K562 (cell line): ENCODE data around the gene PRR15L. TPM values are rescaled to one million over a fixed set of nuclear protein-coding genes. Genes with fewer than 3 reads are reported as not detected.

Experiments used
- ATAC-seq: fragments of 200-7000 bp; cut with Tn5 transposase; 3 replicates; pipeline ENCODE4 v1.9.1; 2020; ENCODE audit warnings: moderate library complexity
- BruUV-seq: library from RNA; stranded (reverse); fragments of 400-500 nt; replicated peaks from 2 replicates; lab custom pipeline; 2021; lab: Mats Ljungman, UMichigan
- CTCF ChIA-PET: fragments of 300-600 bp; formaldehyde crosslinking; extraction: SDS; loops from one replicate; lab custom pipeline; 2021; ENCODE audit warnings: low intra/inter-chr PET ratio; lab: Yijun Ruan, JAX
- POLR2A ChIA-PET: fragments of 300-600, 350-650 bp; sonication (Branson Sonifier 250); formaldehyde crosslinking; extraction: SDS; loops from one replicate; lab custom pipeline; 2021; ENCODE audit warnings: antibody characterized with exemption, inconsistent platforms; lab: Yijun Ruan, JAX
- DNase-seq, 4 experiments: peaks; one replicate each; pipeline versions ENCODE4 v3.0.0 to v3.0.0-alpha.2; 2011 to 2018; ENCODE audit warnings: low spot score in 3 of 4, mixed read lengths in 3 of 4; ENCODE audit errors: extremely low read depth in 1 of 4
- FAIRE-seq: peaks from 2 replicates; lab custom pipeline; 2011; peaks lifted over from hg19 to GRCh38; lab: Jason Lieb, UNC
- H2AFZ ChIP-seq: 2 replicates; pipeline ENCODE4 v1.6.0; 2011; ENCODE audit warnings: low read depth, low read length, control low read depth, inconsistent platforms
- H3K27ac ChIP-seq: fragments of 200-600 bp; 3 replicates; pipeline ENCODE4 v1.8.0; 2011; ENCODE audit warnings: low read depth, mild to moderate bottlenecking, control low read depth, inconsistent platforms, low read length, moderate library complexity, mixed read lengths; ENCODE audit errors: extremely low read depth
- H3K27me3 ChIP-seq, 2 experiments: fragments of 300-600 bp in 1 of 2; 2 replicates in 1 of 2; 3 replicates in 1 of 2; pipeline versions ENCODE4 v1.6.0 to v1.8.0; 2011; ENCODE audit warnings: inconsistent platforms in 2 of 2, low read length in 2 of 2, mild to moderate bottlenecking in 1 of 2, mixed read lengths in 1 of 2, moderate library complexity in 1 of 2; ENCODE audit not compliant: control insufficient read depth in 2 of 2, insufficient read depth in 2 of 2
- H3K36me3 ChIP-seq: fragments of 300-600 bp; 3 replicates; pipeline ENCODE4 v1.8.0; 2011; ENCODE audit warnings: mild to moderate bottlenecking, low read length, inconsistent platforms; ENCODE audit not compliant: control insufficient read depth, insufficient read depth
- H3K4me1 ChIP-seq, 2 experiments: fragments of 200-600 bp in 1 of 2; replicated peaks in 1 of 2; 2 replicates in 1 of 2; 3 replicates in 1 of 2; pipeline versions ENCODE4 v1.5.1 to v1.8.0; 2011; ENCODE audit warnings: inconsistent platforms in 2 of 2, low read length in 2 of 2, mild to moderate bottlenecking in 1 of 2, mixed read lengths in 1 of 2, moderate library complexity in 1 of 2; ENCODE audit not compliant: control insufficient read depth in 2 of 2, insufficient read depth in 2 of 2
- H3K4me2 ChIP-seq: 2 replicates; pipeline ENCODE4 v1.6.1; 2011; ENCODE audit warnings: low read length, control low read depth, inconsistent platforms, mixed read lengths; ENCODE audit not compliant: insufficient read depth
- H3K4me3 ChIP-seq: fragments of 200-600 bp; sonication (generic), shearing (Covaris generic); 2 replicates; pipeline ENCODE4 v1.5.1; 2016; ENCODE audit warnings: control low read depth, inconsistent platforms
- H3K79me2 ChIP-seq: fragments of 200-600 bp; 3 replicates; pipeline ENCODE4 v1.8.0; 2011; ENCODE audit warnings: low read length, inconsistent platforms; ENCODE audit not compliant: control insufficient read depth, insufficient read depth
- H3K9ac ChIP-seq, 2 experiments: 2 replicates each; pipeline versions ENCODE4 v1.6.0 to v1.6.1; 2011; ENCODE audit warnings: low read depth in 2 of 2, low read length in 2 of 2, control low read depth in 1 of 2, inconsistent platforms in 1 of 2, mild to moderate bottlenecking in 1 of 2, mixed read lengths in 1 of 2; ENCODE audit not compliant: insufficient read depth in 1 of 2
- H3K9me1 ChIP-seq: one replicate; pipeline ENCODE4 v1.6.0; 2011; ENCODE audit warnings: inconsistent platforms, mild to moderate bottlenecking, low read length, moderate library complexity; ENCODE audit not compliant: control insufficient read depth, insufficient read depth
- H3K9me3 ChIP-seq: replicated peaks from 2 replicates; pipeline ENCODE4 v1.5.1; 2011; ENCODE audit warnings: low read depth, low read length, inconsistent platforms; ENCODE audit not compliant: control insufficient read depth, insufficient read depth
- H4K20me1 ChIP-seq: replicated peaks from 2 replicates; pipeline ENCODE4 v1.6.1; 2011; ENCODE audit warnings: low read length, inconsistent platforms, mixed read lengths; ENCODE audit not compliant: control insufficient read depth, insufficient read depth
- RAD51 ChIP-seq: fragments of 450-650 bp; IDR thresholded peaks from 2 replicates; pipeline ENCODE4 v1.7.1; 2016; ENCODE audit warnings: low read depth, mild to moderate bottlenecking, borderline replicate concordance
- SIRT6 ChIP-seq: IDR thresholded peaks from one replicate; pipeline ENCODE4 v1.6.1; 2012; ENCODE audit warnings: low read depth, mild to moderate bottlenecking, control low read depth, inconsistent platforms, low read length, moderate library complexity
- TEAD2 ChIP-seq: fragments of 450-650 bp; IDR thresholded peaks from 2 replicates; pipeline ENCODE4 v1.6.1; 2016; ENCODE audit warnings: missing genetic modification characterization, control low read depth, missing compliant biosample characterization
- TFE3 ChIP-seq: fragments of 450-650 bp; formaldehyde crosslinking; IDR thresholded peaks from 2 replicates; pipeline ENCODE4 v1.4.0; 2020; ENCODE audit warnings: mild to moderate bottlenecking, mixed read lengths
- ZNF239 ChIP-seq: fragments of 250-450 bp; sonication (Bioruptor Pico); IDR thresholded peaks from 2 replicates; pipeline ENCODE4 v1.4.0; 2020; ENCODE audit warnings: mild to moderate bottlenecking
- WGBS: fragments of 100-300 bp; shearing (Covaris generic); methylation state at CpG from one replicate; pipeline ENCODE4 v1.1.6; 2016; ENCODE audit warnings: low coverage, mixed read lengths; ENCODE audit not compliant: insufficient coverage; ENCODE audit errors: missing lambda C conversion rate; 5-methylcytosine and 5-hydroxymethylcytosine counted together
- in situ Hi-C: fragments of 300-500 bp; cut with MboI; formaldehyde crosslinking; loops from 4 replicates; pipeline ENCODE4 v1.15.0; 2018; ENCODE audit warnings: inconsistent platforms, mixed read lengths
- intact Hi-C: fragments of 100-400 bp; cut with micrococcal nuclease; formaldehyde crosslinking; loops from 2 replicates; pipeline ENCODE4 v1.14.2; 2022
- polyA plus RNA-seq, 8 experiments: library from polyadenylated mRNA; depleted of rRNA in 4 of 8; stranded (reverse) in 5 of 8; unstranded in 3 of 8; fragments of >200 nt; fragmentation: Nextera tagmentation in 2 of 8; fragmentation: Illumina TruSeq in 1 of 8; extraction: Ambion mirVana in 2 of 8; extraction: Trizol in 1 of 8; gene quantifications; 2 replicates each; pipeline versions ENCODE4 v1.2.1 to v1.2.3, GENCODE V29; 2011 to 2014; ENCODE audit warnings: inconsistent platforms in 1 of 8, missing spikeins in 1 of 8
- total RNA-seq, 7 experiments: library from RNA; depleted of rRNA in 6 of 7; stranded (reverse); fragments of >200 nt in 6 of 7; fragmentation: Illumina TruSeq in 2 of 7; extraction: Trizol in 2 of 7; gene quantifications; 2 replicates each; pipeline versions ENCODE4 v1.2.1 to v1.2.3, GENCODE V29; 2011 to 2021; ENCODE audit warnings: low replicate concordance in 1 of 7
- TF ChIP-seq, protein P1 (sequence below): sonication (generic); formaldehyde crosslinking; IDR thresholded peaks from 2 replicates; pipeline ENCODE4 v1.9.0; 2022; ENCODE audit warnings: mild to moderate bottlenecking, missing genetic modification reagents
- TF ChIP-seq, protein P2 (sequence below): fragments of 450-650 bp; conservative IDR thresholded peaks from 2 replicates; pipeline ENCODE4 v1.6.1; 2016; ENCODE audit warnings: missing genetic modification characterization, low read depth, mild to moderate bottlenecking, control low read depth, missing compliant biosample characterization

The PRR15L gene
- total and polyA plus RNA-seq, 9 of the 15 experiments (the other 6 are each of a cell fraction or from before 2014, with no cell fraction given): 0.03 TPM; not detected in 8

- no peak overlapping the region for H3K4me2 ChIP-seq
- no peak for DNase-seq
- no peaks in the 10 kb centered on the region for H3K79me2 ChIP-seq
- in situ Hi-C loops: no loop called here
- no peaks in the 10 kb centered on the region for H3K9me1 ChIP-seq
- CTCF ChIA-PET: no interaction called here
- peaks cover 2 to 9% of the 10 kb centered on the region in 2 experiments; a peak in 4 of 5 replicates for H3K4me1 ChIP-seq
- no peak overlapping the region for H2AFZ ChIP-seq
- H3K9me3 ChIP-seq: no peaks in the 10 kb centered on the region
- POLR2A ChIA-PET: no interaction called here
- H4K20me1 ChIP-seq: no peaks in the 10 kb centered on the region
- H3K36me3 ChIP-seq: no peaks in the 10 kb centered on the region
- BruUV-seq: no TSS peak
- TF ChIP-seq TFE3 (CRISPR knock-in tag) (peak; percentile 52; the same call in 1 of the 2 replicates), ZNF239 (CRISPR knock-in tag) (no peak), TEAD2 (no peak), RAD51 (peak; percentile 49; the same call in 1 of the 2 replicates), SIRT6 (no peak)
- TF ChIP-seq, protein P1, sequence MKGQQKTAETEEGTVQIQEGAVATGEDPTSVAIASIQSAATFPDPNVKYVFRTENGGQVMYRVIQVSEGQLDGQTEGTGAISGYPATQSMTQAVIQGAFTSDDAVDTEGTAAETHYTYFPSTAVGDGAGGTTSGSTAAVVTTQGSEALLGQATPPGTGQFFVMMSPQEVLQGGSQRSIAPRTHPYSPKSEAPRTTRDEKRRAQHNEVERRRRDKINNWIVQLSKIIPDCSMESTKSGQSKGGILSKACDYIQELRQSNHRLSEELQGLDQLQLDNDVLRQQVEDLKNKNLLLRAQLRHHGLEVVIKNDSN (CRISPR knock-in tag): peak; percentile 44
- TF ChIP-seq, protein P2, sequence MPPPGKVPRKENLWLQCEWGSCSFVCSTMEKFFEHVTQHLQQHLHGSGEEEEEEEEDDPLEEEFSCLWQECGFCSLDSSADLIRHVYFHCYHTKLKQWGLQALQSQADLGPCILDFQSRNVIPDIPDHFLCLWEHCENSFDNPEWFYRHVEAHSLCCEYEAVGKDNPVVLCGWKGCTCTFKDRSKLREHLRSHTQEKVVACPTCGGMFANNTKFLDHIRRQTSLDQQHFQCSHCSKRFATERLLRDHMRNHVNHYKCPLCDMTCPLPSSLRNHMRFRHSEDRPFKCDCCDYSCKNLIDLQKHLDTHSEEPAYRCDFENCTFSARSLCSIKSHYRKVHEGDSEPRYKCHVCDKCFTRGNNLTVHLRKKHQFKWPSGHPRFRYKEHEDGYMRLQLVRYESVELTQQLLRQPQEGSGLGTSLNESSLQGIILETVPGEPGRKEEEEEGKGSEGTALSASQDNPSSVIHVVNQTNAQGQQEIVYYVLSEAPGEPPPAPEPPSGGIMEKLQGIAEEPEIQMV (tag): no peak
- TF ChIP-seq, all 486 proteins: peak for 3
- Histone ChIP-seq H3K4me3 (no peak overlapping the region), H3K27me3 (no peaks in the 10 kb centered on the region; a peak in 1 of 5 replicates), H3K27ac (no peak overlapping the region), H3K9ac (no peak overlapping the region)
- no peak for FAIRE-seq
- intact Hi-C loops: no loop called here
- WGBS: 29% methylated on average over 3 of the region's 3 CpGs
- ATAC-seq: no peak
These were observed 5.2 kb upstream of the PRR15L start for GRCh38 chr17:47962901-47963300.
